CD4-positive, CD25-positive, alpha-beta regulatory T cell (primary cell): ENCODE results near the gene ASTN2. TPM values are rescaled to one million over a fixed set of nuclear protein-coding genes. Genes with fewer than 3 reads are reported as not detected.

Experiments
- ATAC-seq, 2 donors: fragments of 150-1000 bp; cut with Tn5 transposase; one replicate each; pipeline ENCODE4 v1.10.0; 2021; ENCODE audit warnings: low read depth in 2 of 2, moderate number of reproducible peaks in 2 of 2, moderate library complexity in 1 of 2
- DNase-seq, 3 donors: peaks; one replicate each; pipeline versions ENCODE4 v3.0.0 to v3.0.0-alpha.2; 2012 to 2022; ENCODE audit warnings: mixed read lengths in 1 of 3
- H3K27ac ChIP-seq: one replicate; pipeline ENCODE4 v1.7.0; 2013; ENCODE audit warnings: mild to moderate bottlenecking, low read length; ENCODE audit not compliant: insufficient read depth, poor library complexity, severe bottlenecking
- H3K27me3 ChIP-seq: one replicate; pipeline ENCODE4 v1.7.0; 2013; ENCODE audit warnings: low read length; ENCODE audit not compliant: control insufficient read depth, insufficient read depth
- H3K36me3 ChIP-seq: one replicate; pipeline ENCODE4 v1.7.0; 2013; ENCODE audit warnings: mild to moderate bottlenecking, low read length, moderate library complexity; ENCODE audit not compliant: control insufficient read depth, insufficient read depth
- H3K4me1 ChIP-seq: 2 replicates; pipeline ENCODE4 v1.7.0; 2013; ENCODE audit warnings: mild to moderate bottlenecking, low read length; ENCODE audit not compliant: insufficient read depth, control insufficient read depth, poor library complexity, severe bottlenecking
- H3K4me3 ChIP-seq: one replicate; pipeline ENCODE4 v1.7.0; 2013; ENCODE audit warnings: low read depth, mild to moderate bottlenecking, low read length, moderate library complexity
- H3K9me3 ChIP-seq, 2 experiments: 1 replicate in 1 of 2; 2 replicates in 1 of 2; pipeline ENCODE4 v1.7.0; 2013; ENCODE audit warnings: low read length in 2 of 2, mild to moderate bottlenecking in 1 of 2, moderate library complexity in 1 of 2; ENCODE audit not compliant: control insufficient read depth in 2 of 2
- H3K27ac Mint-ChIP-seq, 3 donors: one replicate each; pipeline ENCODE4 v1.8.0; 2020 to 2022; ENCODE audit warnings: mild to moderate bottlenecking in 3 of 3, mixed read lengths in 3 of 3, moderate library complexity in 2 of 3
- H3K27me3 Mint-ChIP-seq: one replicate; pipeline ENCODE4 v1.8.0; 2022; ENCODE audit warnings: mild to moderate bottlenecking, mixed read lengths
- H3K36me3 Mint-ChIP-seq: one replicate; pipeline ENCODE4 v1.8.0; 2020; ENCODE audit warnings: mixed read lengths
- H3K4me1 Mint-ChIP-seq, 4 donors: one replicate each; pipeline ENCODE4 v1.8.0; 2020 to 2022; ENCODE audit warnings: mixed read lengths in 4 of 4, mild to moderate bottlenecking in 1 of 4
- H3K4me3 Mint-ChIP-seq, 4 donors: one replicate each; pipeline ENCODE4 v1.8.0; 2020 to 2022; ENCODE audit warnings: mild to moderate bottlenecking in 4 of 4, mixed read lengths in 4 of 4, moderate library complexity in 3 of 4
- H3K9me3 Mint-ChIP-seq, 7 donors: one replicate each; pipeline ENCODE4 v1.8.0; 2020 to 2022; ENCODE audit warnings: mixed read lengths in 7 of 7, mild to moderate bottlenecking in 3 of 7, moderate library complexity in 2 of 7
- polyA plus RNA-seq, 4 donors: library from polyadenylated mRNA; unstranded; fragments of 300-500 nt; fragmentation: Illumina TruSeq; gene quantifications; one replicate each; pipeline ENCODE4 v1.2.3, GENCODE V29; 2021
- total RNA-seq: library from RNA; stranded (reverse); gene quantifications from one replicate; pipeline ENCODE4 v1.2.3, GENCODE V29; 2022

The ASTN2 gene
- total and polyA plus RNA-seq, 5 donors from 2014 or later = 5.0 to 9.9 (median 7.4) TPM

GRCh38 chr9:116951588-116952435 is 463.0 kb downstream of the ASTN2 start:
- no peak for DNase-seq
- Histone ChIP-seq H3K36me3 (no peaks in the 10 kb centered on the region), H3K4me1 (no peaks in the 10 kb centered on the region), H3K9me3 (no peaks in the 10 kb centered on the region), H3K27ac (no peak overlapping the region), H3K4me3 (no peak overlapping the region), H3K27me3 (no peaks in the 10 kb centered on the region)
- Mint-ChIP-seq H3K27ac (no peak overlapping the region), H3K9me3 (peaks cover 0 to 3% (median 0%) of the 10 kb centered on the region in 7 donors), H3K4me1 (no peaks in the 10 kb centered on the region), H3K27me3 (no peaks in the 10 kb centered on the region), H3K4me3 (no peak overlapping the region), H3K36me3 (no peaks in the 10 kb centered on the region)
- ATAC-seq = no peak

DNA sequence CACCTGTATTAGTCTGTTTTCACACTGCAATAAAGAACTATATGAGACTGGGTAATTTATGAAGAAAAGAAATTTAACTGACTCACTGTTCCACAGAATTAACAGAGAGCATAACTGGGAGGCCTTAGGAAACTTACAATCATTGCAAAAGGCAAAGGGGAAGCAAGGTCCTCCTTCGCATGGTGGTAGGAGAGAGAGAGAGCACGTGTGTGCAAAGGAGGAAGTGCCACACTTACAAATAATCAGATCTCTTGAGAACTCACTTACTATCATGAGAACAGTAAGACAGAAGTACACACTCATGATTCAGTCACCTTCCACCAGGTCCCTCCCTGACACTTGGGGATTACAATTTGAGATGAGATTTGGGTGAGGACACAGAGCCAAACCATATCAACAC is 469.0 kb downstream of the ASTN2 start:
- DNase-seq = no peak

DNA sequence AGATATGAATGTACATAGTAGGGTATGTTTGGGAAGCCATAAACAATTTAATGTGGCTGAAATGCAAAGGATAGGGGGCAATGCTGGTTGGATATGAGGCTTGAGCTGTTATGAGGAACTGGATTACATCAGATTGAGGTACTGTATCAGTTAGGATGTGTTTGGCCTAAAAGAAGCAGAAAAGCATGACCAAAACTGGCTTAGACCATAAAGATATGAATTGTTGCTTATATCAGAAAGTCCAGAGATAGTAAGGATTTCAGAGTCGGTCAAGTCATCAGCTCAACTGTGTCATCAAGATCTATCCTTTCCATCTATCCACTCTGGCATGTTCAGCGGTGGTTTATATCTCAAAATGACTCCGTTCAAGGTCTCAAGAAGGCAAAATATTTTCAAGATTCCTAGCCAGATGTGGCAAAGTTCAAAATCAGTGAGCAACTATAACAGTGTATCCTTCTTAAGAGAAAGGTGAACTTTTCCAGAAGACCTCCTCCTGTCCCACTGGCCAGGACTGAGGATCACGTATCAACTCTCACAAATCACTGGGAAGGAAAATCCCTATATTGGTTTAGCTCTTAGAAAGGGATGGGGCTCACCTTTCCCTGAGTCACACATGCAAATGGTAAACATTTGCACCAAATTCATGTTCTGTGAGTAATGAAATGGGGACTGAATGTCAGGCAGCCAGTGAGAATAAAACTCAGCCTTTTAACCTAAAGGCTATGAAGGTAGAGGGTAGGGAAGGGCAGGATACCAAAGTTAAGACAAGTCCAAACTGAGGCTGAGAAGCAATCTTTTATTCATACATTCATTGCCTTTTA is 469.9 kb downstream of the ASTN2 start:
- ATAC-seq = no peak
- H3K27ac ChIP-seq = no peak overlapping the region
- H3K36me3 ChIP-seq = no peaks in the 10 kb centered on the region
- DNase-seq = no peak
- Mint-ChIP-seq H3K9me3 (peaks cover 0 to 8% (median 0%) of the 10 kb centered on the region in 7 donors), H3K27me3 (peaks cover 4% of the 10 kb centered on the region), H3K27ac (no peak overlapping the region), H3K4me3 (no peak overlapping the region), H3K36me3 (no peaks in the 10 kb centered on the region), H3K4me1 (no peaks in the 10 kb centered on the region)
- no peaks in the 10 kb centered on the region for H3K27me3 ChIP-seq
- no peak overlapping the region for H3K4me3 ChIP-seq
- no peaks in the 10 kb centered on the region for H3K4me1 ChIP-seq
- no peaks in the 10 kb centered on the region for H3K9me3 ChIP-seq

More for the DNA sequence above, 469.0 kb downstream of the ASTN2 start:
- no peak overlapping the region for H3K27ac ChIP-seq
- Mint-ChIP-seq H3K27ac (no peak overlapping the region), H3K27me3 (peaks cover 4% of the 10 kb centered on the region), H3K4me3 (no peak overlapping the region), H3K9me3 (peaks cover 0 to 8% (median 0%) of the 10 kb centered on the region in 7 donors), H3K4me1 (no peaks in the 10 kb centered on the region), H3K36me3 (no peaks in the 10 kb centered on the region)
- ATAC-seq = no peak
- no peaks in the 10 kb centered on the region for H3K36me3 ChIP-seq
- H3K4me3 ChIP-seq = no peak overlapping the region
- no peaks in the 10 kb centered on the region for H3K27me3 ChIP-seq
- no peaks in the 10 kb centered on the region for H3K9me3 ChIP-seq
- H3K4me1 ChIP-seq = no peaks in the 10 kb centered on the region

DNA sequence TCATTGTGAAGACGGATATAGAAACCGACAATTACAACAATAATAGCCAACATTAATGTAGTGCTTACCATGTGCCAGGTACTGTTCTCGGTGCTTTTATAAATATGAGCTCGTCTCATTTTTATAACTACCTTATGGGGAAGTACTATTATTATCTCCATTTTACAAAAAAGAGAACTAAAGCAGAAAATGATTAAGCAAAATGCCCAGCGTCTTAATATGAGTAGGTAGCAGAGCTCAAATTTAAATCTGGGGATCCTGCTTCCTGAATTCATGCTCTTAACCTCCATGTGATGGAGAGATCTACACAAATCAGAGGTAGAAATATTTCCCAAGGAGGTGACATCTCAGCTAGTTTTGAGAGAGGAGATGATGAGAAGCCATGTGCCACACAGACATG is 470.9 kb downstream of the ASTN2 start:
- Mint-ChIP-seq H3K9me3 (peaks cover 0 to 8% (median 0%) of the 10 kb centered on the region in 7 donors), H3K4me3 (no peak overlapping the region), H3K27me3 (peaks cover 4% of the 10 kb centered on the region), H3K27ac (no peak overlapping the region), H3K36me3 (no peaks in the 10 kb centered on the region), H3K4me1 (no peaks in the 10 kb centered on the region)
- H3K4me3 ChIP-seq = no peak overlapping the region
- no peaks in the 10 kb centered on the region for H3K36me3 ChIP-seq
- no peak for DNase-seq
- no peaks in the 10 kb centered on the region for H3K4me1 ChIP-seq
- no peak overlapping the region for H3K27ac ChIP-seq
- H3K27me3 ChIP-seq = no peaks in the 10 kb centered on the region
- ATAC-seq = no peak
- no peaks in the 10 kb centered on the region for H3K9me3 ChIP-seq

- H3K36me3 Mint-ChIP-seq = no peaks in the 10 kb centered on the region
- ATAC-seq = no peak
- H3K4me1 ChIP-seq = no peaks in the 10 kb centered on the region
- H3K36me3 ChIP-seq = no peaks in the 10 kb centered on the region
- H3K27me3 Mint-ChIP-seq = peaks cover 4% of the 10 kb centered on the region
- no peaks in the 10 kb centered on the region for H3K27me3 ChIP-seq
- no peaks in the 10 kb centered on the region for H3K9me3 ChIP-seq
- H3K27ac Mint-ChIP-seq = peak overlapping the region in 1 of 3 donors; percentile 8
- no peak overlapping the region for H3K4me3 Mint-ChIP-seq
- no peaks in the 10 kb centered on the region for H3K4me1 Mint-ChIP-seq
- H3K9me3 Mint-ChIP-seq = peaks cover 0 to 8% (median 0%) of the 10 kb centered on the region in 7 donors
- H3K27ac ChIP-seq = no peak overlapping the region
- no peak for DNase-seq
- no peak overlapping the region for H3K4me3 ChIP-seq
Measured at GRCh38 chr9:116942593-116943061, 472.2 kb downstream of the ASTN2 start.

DNA sequence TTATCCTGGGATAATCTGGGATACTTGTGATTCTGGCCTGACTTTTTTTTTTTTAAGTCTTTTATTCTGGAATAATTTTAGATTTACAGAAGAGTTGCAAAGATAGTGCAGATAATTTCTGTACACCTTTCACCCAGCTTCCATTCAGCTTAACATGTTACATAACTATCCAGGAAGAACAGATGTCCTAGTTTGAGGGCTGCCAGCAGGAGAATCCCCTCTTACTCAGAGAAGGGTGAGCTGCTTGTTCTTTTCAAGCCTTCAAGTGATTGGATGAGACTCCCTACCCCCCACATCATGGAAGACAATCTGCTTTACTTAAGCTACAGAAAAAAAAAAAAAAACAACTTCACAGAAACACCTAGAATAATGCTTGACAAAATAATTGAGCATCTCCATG is 473.6 kb downstream of the ASTN2 start:
- no peaks in the 10 kb centered on the region for H3K27me3 ChIP-seq
- no peak overlapping the region for H3K4me3 ChIP-seq
- Mint-ChIP-seq H3K36me3 (no peaks in the 10 kb centered on the region), H3K27ac (no peak overlapping the region), H3K9me3 (peaks cover 0 to 8% (median 1%) of the 10 kb centered on the region in 7 donors), H3K4me1 (no peaks in the 10 kb centered on the region), H3K4me3 (no peak overlapping the region), H3K27me3 (peaks cover 4% of the 10 kb centered on the region)
- ATAC-seq = no peak
- H3K9me3 ChIP-seq = no peaks in the 10 kb centered on the region
- H3K36me3 ChIP-seq = no peaks in the 10 kb centered on the region
- no peaks in the 10 kb centered on the region for H3K4me1 ChIP-seq
- no peak for DNase-seq
- no peak overlapping the region for H3K27ac ChIP-seq

- Histone ChIP-seq H3K9me3 (no peaks in the 10 kb centered on the region), H3K4me3 (no peak overlapping the region), H3K27ac (no peak overlapping the region), H3K36me3 (no peaks in the 10 kb centered on the region), H3K27me3 (no peaks in the 10 kb centered on the region), H3K4me1 (no peaks in the 10 kb centered on the region)
- Mint-ChIP-seq H3K4me1 (no peaks in the 10 kb centered on the region), H3K27me3 (peaks cover 4% of the 10 kb centered on the region), H3K27ac (no peak overlapping the region), H3K4me3 (no peak overlapping the region), H3K36me3 (no peaks in the 10 kb centered on the region), H3K9me3 (peaks cover 0 to 8% (median 3%) of the 10 kb centered on the region in 7 donors)
- no peak for DNase-seq
- ATAC-seq = no peak
Measured at GRCh38 chr9:116940614-116941215, 474.1 kb downstream of the ASTN2 start.
